Caki2 (cell line): Measurements from ENCODE around the gene MYO15A. TPM values are rescaled to one million over a fixed set of nuclear protein-coding genes. Genes with fewer than 3 reads are reported as not detected.

Experiments used
- DNase-seq: peaks from one replicate; pipeline ENCODE4 v3.0.0-alpha.2; 2015; ENCODE audit warnings: low read depth
- in situ Hi-C: cut with HindIII; loops from 2 replicates; pipeline ENCODE4 v1.10.0; 2016; ENCODE audit warnings: low sequenced_read_pairs, low pct_unique_long_range_greater_than_20kb, mixed read lengths
- total RNA-seq: library from RNA; depleted of rRNA; stranded (reverse); fragments of >200 nt; shearing (Covaris generic); gene quantifications from 2 replicates; pipeline ENCODE4 v1.2.3, GENCODE V29; 2014; ENCODE audit warnings: low replicate concordance; rRNA removed

Gene MYO15A
- total RNA-seq, 1 experiment from 2014 or later = not detected

- DNase-seq = no peak
- in situ Hi-C loops = no loop called here
Measured at GRCh38 chr17:18224053-18224386, 115.5 kb downstream of the MYO15A start.

- in situ Hi-C loops = no loop called here
- DNase-seq = no peak
Measured at GRCh38 chr17:18224387-18225120, 116.0 kb downstream of the MYO15A start.

- peak; percentile 75 for DNase-seq
Measured at GRCh38 chr17:18225121-18225641, 116.6 kb downstream of the MYO15A start, which contains the start of gene LLGL1. LLGL1 (plus strand) TSS chr17:18225635; CDS start chr17:18225683, 48 bp downstream.

GRCh38 chr17:18225642-18226283 lies 117.2 kb downstream of the MYO15A start:
- DNase-seq = no peak
- in situ Hi-C loops = no loop called here

More at GRCh38 chr17:18225121-18225641, 116.6 kb downstream of the MYO15A start, which contains the start of gene LLGL1:
- in situ Hi-C loops = no loop called here

GRCh38 chr17:18226284-18226945 lies 117.9 kb downstream of the MYO15A start:
- no peak for DNase-seq
- in situ Hi-C loops = no loop called here

- no peak for DNase-seq
- in situ Hi-C loops = no loop called here
Measured at GRCh38 chr17:18227635-18228034, 119.1 kb downstream of the MYO15A start.

- no peak for DNase-seq
- in situ Hi-C loops = no loop called here
Measured at GRCh38 chr17:18228176-18228682, 119.7 kb downstream of the MYO15A start.

GRCh38 chr17:18229254-18229653 lies 120.7 kb downstream of the MYO15A start:
- no peak for DNase-seq
- in situ Hi-C loops = no loop called here

Other genes with a start within 250 kb of the MYO15A start
- gene TOM1L2, start 136.4 kb upstream of the MYO15A start, total RNA-seq = 4.3 and 6.4 TPM in 2 replicates
- gene DRC3, start 135.9 kb upstream of the MYO15A start, total RNA-seq = 0.03 TPM in 1 of 2 replicates, not detected in the other
- 16.5 and 31.9 TPM in 2 replicates for gene ATPAF2, start 69.6 kb upstream of the MYO15A start, total RNA-seq
- gene GID4, start 69.3 kb upstream of the MYO15A start, total RNA-seq = 2.6 and 7.8 TPM in 2 replicates
- 33.4 and 56.6 TPM in 2 replicates for gene DRG2, start 20.8 kb upstream of the MYO15A start, total RNA-seq
- 43.2 and 55.3 TPM in 2 replicates for gene ALKBH5, start 75.1 kb downstream of the MYO15A start, total RNA-seq
- 18.1 and 21.4 TPM in 2 replicates for gene LLGL1, start 116.9 kb downstream of the MYO15A start, total RNA-seq
- 313 and 353 TPM in 2 replicates for gene FLII, start 150.0 kb downstream of the MYO15A start, total RNA-seq
- gene MIEF2, start 151.9 kb downstream of the MYO15A start, total RNA-seq = 24.6 and 28.4 TPM in 2 replicates
- 11.9 and 15.9 TPM in 2 replicates for gene TOP3A, start 206.2 kb downstream of the MYO15A start, total RNA-seq
- 7.0 and 9.7 TPM in 2 replicates for gene SMCR8, start 206.5 kb downstream of the MYO15A start, total RNA-seq